PC-3 (cell line): ENCODE measurements around the gene ATG13.

Experiments used
- CTCF ChIP-seq: fragments of 300-600 bp; sonication (generic); conservative IDR thresholded peaks from 2 replicates; pipeline ENCODE4 v1.5.1; 2017; ENCODE audit warnings: antibody characterized with exemption, low read depth, mild to moderate bottlenecking, low read length
- EZH2 ChIP-seq: fragments of 300-600 bp; sonication (generic); IDR thresholded peaks from one replicate; pipeline ENCODE4 v1.6.1; 2017; ENCODE audit warnings: antibody characterized with exemption, mild to moderate bottlenecking, low read length; ENCODE audit not compliant: unreplicated experiment

GRCh38 chr11:46601129-46601528 is 16.2 kb upstream of the ATG13 start:
- TF ChIP-seq EZH2 (no peak), CTCF (no peak)
